Osteoblast (primary cell): ENCODE results near the gene PLA2G2C. TPM values are rescaled to one million over a fixed set of nuclear protein-coding genes. Genes with fewer than 3 reads are reported as not detected.

ENCODE experiments used
- DNase-seq: peaks from one replicate; pipeline ENCODE4 v3.0.0; 2011; ENCODE audit warnings: low spot score, mixed read lengths; ENCODE audit not compliant: insufficient read length; ENCODE audit errors: missing footprints
- H2AFZ ChIP-seq: 2 replicates; pipeline ENCODE4 v1.6.0; 2011; ENCODE audit warnings: mild to moderate bottlenecking, low read length
- H3K27ac ChIP-seq: 2 replicates; pipeline ENCODE4 v1.5.1; 2011; ENCODE audit warnings: mild to moderate bottlenecking, low read depth, low read length, moderate library complexity
- H3K27me3 ChIP-seq: 2 replicates; pipeline ENCODE4 v1.6.0; 2012; ENCODE audit warnings: mild to moderate bottlenecking, control low read depth, inconsistent platforms, low read length, moderate library complexity; ENCODE audit not compliant: insufficient read depth
- H3K36me3 ChIP-seq: 2 replicates; pipeline ENCODE4 v1.5.1; 2011; ENCODE audit warnings: mild to moderate bottlenecking, low read length, control low read depth, moderate library complexity; ENCODE audit not compliant: insufficient read depth
- H3K4me1 ChIP-seq: 2 replicates; pipeline ENCODE4 v1.5.1; 2011; ENCODE audit warnings: mild to moderate bottlenecking, low read length, control low read depth, moderate library complexity; ENCODE audit not compliant: insufficient read depth
- H3K4me2 ChIP-seq: 2 replicates; pipeline ENCODE4 v1.6.0; 2011; ENCODE audit warnings: mild to moderate bottlenecking, low read length; ENCODE audit not compliant: insufficient read depth
- H3K4me3 ChIP-seq: fragments of 200-600 bp; sonication (generic); 3 replicates; pipeline ENCODE4 v1.5.1; 2012; ENCODE audit warnings: mild to moderate bottlenecking, low read length, inconsistent platforms; ENCODE audit not compliant: insufficient read depth
- H3K79me2 ChIP-seq: 2 replicates; pipeline ENCODE4 v1.6.0; 2012; ENCODE audit warnings: mild to moderate bottlenecking, low read length, control low read depth, inconsistent platforms; ENCODE audit not compliant: insufficient read depth
- H3K9me3 ChIP-seq: 2 replicates; pipeline ENCODE4 v1.5.1; 2011; ENCODE audit warnings: low read depth, low read length, control low read depth
- H4K20me1 ChIP-seq: 2 replicates; pipeline ENCODE4 v1.6.0; 2012; ENCODE audit warnings: mild to moderate bottlenecking, low read length, control low read depth; ENCODE audit not compliant: insufficient read depth
- total RNA-seq: library from RNA; depleted of rRNA; stranded (reverse); fragments of >200 nt; gene quantifications from 2 replicates; pipeline ENCODE4 v1.2.3, GENCODE V29; 2012
- TF ChIP-seq, protein P1 (sequence below): IDR thresholded peaks from 2 replicates; pipeline ENCODE4 v1.5.1; 2011; ENCODE audit warnings: mild to moderate bottlenecking, low read depth, low read length, moderate library complexity; ENCODE audit errors: extremely low read depth

The PLA2G2C gene
- total RNA-seq, 1 donor = not detected

GRCh38 chr1:20187813-20188454 lies 1.6 kb upstream of the PLA2G2C start:
- no peaks in the 10 kb centered on the region for H4K20me1 ChIP-seq
- H3K27me3 ChIP-seq = peaks cover 82% of the 10 kb centered on the region
- H3K79me2 ChIP-seq = no peaks in the 10 kb centered on the region
- TF ChIP-seq, protein P1, sequence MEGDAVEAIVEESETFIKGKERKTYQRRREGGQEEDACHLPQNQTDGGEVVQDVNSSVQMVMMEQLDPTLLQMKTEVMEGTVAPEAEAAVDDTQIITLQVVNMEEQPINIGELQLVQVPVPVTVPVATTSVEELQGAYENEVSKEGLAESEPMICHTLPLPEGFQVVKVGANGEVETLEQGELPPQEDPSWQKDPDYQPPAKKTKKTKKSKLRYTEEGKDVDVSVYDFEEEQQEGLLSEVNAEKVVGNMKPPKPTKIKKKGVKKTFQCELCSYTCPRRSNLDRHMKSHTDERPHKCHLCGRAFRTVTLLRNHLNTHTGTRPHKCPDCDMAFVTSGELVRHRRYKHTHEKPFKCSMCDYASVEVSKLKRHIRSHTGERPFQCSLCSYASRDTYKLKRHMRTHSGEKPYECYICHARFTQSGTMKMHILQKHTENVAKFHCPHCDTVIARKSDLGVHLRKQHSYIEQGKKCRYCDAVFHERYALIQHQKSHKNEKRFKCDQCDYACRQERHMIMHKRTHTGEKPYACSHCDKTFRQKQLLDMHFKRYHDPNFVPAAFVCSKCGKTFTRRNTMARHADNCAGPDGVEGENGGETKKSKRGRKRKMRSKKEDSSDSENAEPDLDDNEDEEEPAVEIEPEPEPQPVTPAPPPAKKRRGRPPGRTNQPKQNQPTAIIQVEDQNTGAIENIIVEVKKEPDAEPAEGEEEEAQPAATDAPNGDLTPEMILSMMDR = no peak
- no peak overlapping the region for H3K27ac ChIP-seq
- H3K4me3 ChIP-seq = no peak overlapping the region
- no peaks in the 10 kb centered on the region for H3K9me3 ChIP-seq
- no peaks in the 10 kb centered on the region for H3K4me1 ChIP-seq
- H2AFZ ChIP-seq = no peak overlapping the region
- H3K4me2 ChIP-seq = no peak overlapping the region
- DNase-seq = no peak
- H3K36me3 ChIP-seq = no peaks in the 10 kb centered on the region

DNA sequence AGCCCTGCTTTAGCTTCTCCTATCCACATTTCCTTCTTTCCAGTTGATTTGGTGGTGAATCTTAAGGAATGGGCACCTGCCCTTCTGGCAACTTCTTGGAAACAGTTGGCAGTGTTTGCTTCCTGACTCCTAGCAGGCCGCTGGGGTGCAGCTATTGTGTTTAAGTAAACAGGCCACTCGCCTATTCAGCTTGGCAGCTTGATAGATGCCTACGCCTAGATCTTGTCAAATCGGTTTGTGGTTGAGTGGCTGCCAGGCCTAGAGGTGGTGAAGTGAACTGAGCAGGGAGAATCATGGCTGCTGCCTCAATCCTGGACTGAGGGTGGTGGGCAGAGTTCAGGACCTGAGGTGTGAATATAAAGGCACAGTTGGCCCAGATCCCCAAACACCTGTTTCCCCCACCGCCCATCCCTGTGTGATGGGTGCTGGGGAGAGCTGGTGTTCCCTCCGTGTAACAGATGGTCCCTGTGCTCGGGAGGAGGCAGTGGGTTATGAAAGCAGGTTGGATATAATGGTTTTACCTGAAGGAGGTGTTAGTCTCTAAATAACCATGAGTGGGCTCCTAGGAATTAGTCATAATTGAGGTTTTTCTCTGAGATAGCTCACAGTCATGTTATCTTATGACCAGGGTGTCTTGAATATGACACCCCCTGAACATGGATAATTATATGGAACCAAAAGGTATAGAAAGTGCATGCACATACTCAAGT lies 940 bp upstream of the PLA2G2C start:
- no peak overlapping the region for H2AFZ ChIP-seq
- peaks cover 79% of the 10 kb centered on the region for H3K27me3 ChIP-seq
- H3K4me2 ChIP-seq = no peak overlapping the region
- TF ChIP-seq, protein P1 = no peak
- H3K4me1 ChIP-seq = no peaks in the 10 kb centered on the region
- H3K4me3 ChIP-seq = no peak overlapping the region
- no peak overlapping the region for H3K27ac ChIP-seq
- no peaks in the 10 kb centered on the region for H3K79me2 ChIP-seq
- H3K9me3 ChIP-seq = no peaks in the 10 kb centered on the region
- DNase-seq = no peak
- H4K20me1 ChIP-seq = no peaks in the 10 kb centered on the region
- H3K36me3 ChIP-seq = no peaks in the 10 kb centered on the region

DNA sequence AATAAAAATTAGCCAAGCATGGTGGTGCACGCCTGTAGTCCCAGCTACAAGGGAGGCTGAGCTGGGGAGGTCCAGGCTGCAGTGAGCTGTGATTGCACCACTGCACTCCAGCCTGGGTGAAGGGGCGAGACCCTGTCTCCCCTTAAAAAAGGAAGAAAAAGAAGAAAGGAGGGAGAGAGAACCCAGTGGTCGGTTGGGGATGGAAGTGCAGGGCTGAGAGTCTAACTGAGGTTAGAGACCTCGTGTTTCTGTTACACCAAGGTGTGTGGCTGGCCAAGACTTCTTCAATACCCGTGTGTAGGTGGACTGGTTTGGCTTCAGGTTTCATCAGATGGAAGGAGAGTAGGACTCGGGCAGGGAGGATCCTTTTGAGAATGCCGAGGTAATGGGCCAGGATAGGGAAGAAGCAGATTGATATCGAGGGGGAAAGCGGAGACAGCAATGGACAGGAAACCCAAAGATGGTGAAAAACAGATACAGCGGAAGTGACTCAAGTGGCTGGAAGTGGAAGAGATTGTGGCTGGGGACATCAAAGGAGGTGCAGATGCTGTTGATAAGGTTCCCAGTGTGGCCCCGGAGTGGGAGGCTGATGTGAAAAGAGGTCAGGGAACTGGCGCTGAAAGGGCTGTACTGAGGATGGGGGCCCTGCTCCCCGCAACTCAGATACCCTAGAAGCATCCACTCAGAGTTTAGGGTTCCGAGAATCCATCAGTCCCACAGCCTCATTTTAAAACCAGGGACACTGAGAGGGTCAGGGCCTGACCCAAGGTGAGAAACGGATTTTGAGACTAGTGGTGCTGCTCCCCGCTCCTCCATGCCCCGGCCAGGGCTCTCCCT lies 1.1 kb downstream of the PLA2G2C start:
- H3K4me3 ChIP-seq = no peak overlapping the region
- no peak overlapping the region for H2AFZ ChIP-seq
- H3K4me2 ChIP-seq = no peak overlapping the region
- no peaks in the 10 kb centered on the region for H3K9me3 ChIP-seq
- no peaks in the 10 kb centered on the region for H3K4me1 ChIP-seq
- no peaks in the 10 kb centered on the region for H3K79me2 ChIP-seq
- peaks cover 77% of the 10 kb centered on the region for H3K27me3 ChIP-seq
- no peak overlapping the region for H3K27ac ChIP-seq
- no peaks in the 10 kb centered on the region for H3K36me3 ChIP-seq
- TF ChIP-seq, protein P1 = no peak
- DNase-seq = no peak
- H4K20me1 ChIP-seq = no peaks in the 10 kb centered on the region

DNA sequence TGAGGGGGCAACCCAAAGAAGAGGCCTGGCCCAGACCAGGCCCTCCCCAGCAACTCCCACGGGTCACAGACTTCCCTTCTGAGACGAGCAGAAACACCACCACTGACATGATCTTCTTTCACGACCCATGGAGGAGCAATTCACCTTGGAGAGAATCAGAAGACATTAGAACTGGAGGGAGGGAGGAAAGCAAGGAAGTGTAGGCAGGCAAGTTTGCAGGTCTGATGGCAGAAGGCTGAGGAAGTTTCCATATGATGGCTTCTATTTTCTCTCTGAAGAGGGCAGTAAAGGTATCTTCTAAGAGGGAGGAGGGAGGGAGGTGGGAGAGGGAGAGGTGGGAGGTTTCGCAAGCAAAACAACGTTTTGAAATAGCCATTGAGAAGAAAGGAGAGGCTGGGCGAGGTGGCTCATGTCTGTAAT lies 1.8 kb downstream of the PLA2G2C start:
- Histone ChIP-seq H3K9me3 (no peaks in the 10 kb centered on the region), H3K36me3 (no peaks in the 10 kb centered on the region), H2AFZ (no peak overlapping the region), H3K79me2 (no peaks in the 10 kb centered on the region), H3K4me3 (no peak overlapping the region), H3K4me1 (no peaks in the 10 kb centered on the region), H3K4me2 (no peak overlapping the region), H4K20me1 (no peaks in the 10 kb centered on the region), H3K27ac (no peak overlapping the region), H3K27me3 (peaks cover 74% of the 10 kb centered on the region)
- DNase-seq = no peak
- TF ChIP-seq, protein P1 = no peak
